ENCODE measurements around the gene QRSL1. TPM values are rescaled to one million over a fixed set of nuclear protein-coding genes. Genes with fewer than 3 reads are reported as not detected.
A peak's percentile ranks its signal among the peaks of the same experiment; 100 is the strongest.

Gene QRSL1
- total RNA-seq, 1 donor from 2014 or later: 10.7 TPM

- Histone ChIP-seq H3K4me3 (no peak overlapping the region), H3K36me3 (no peaks in the 10 kb centered on the region), H3K9me3 (no peaks in the 10 kb centered on the region), H3K27ac (no peak overlapping the region), H3K4me1 (no peaks in the 10 kb centered on the region), H3K27me3 (ENCODE audit: low read depth) (no peaks in the 10 kb centered on the region)
- no peak for ATAC-seq
- intact Hi-C loops (cut with DNase I): no loop called here
- no peak for DNase-seq
- no peak for TF ChIP-seq CTCF (IDR thresholded peaks at IDR 0.05)
Measured at GRCh38 chr6:106599440-106599839, 29.9 kb upstream of the QRSL1 start.

GRCh38 chr6:106600329-106600728, 29.0 kb upstream of the QRSL1 start:
- Histone ChIP-seq H3K27ac (no peak overlapping the region), H3K4me3 (no peak overlapping the region), H3K9me3 (no peaks in the 10 kb centered on the region), H3K4me1 (no peaks in the 10 kb centered on the region), H3K36me3 (no peaks in the 10 kb centered on the region), H3K27me3 (ENCODE audit: low read depth) (no peaks in the 10 kb centered on the region)
- ATAC-seq: no peak
- no peak for DNase-seq
- intact Hi-C loops (cut with DNase I): no loop called here
- TF ChIP-seq CTCF (IDR thresholded peaks at IDR 0.05): no peak

GRCh38 chr6:106608080-106608668, 21.2 kb upstream of the QRSL1 start:
- peak; percentile 63 for TF ChIP-seq CTCF (IDR thresholded peaks at IDR 0.05)
- Histone ChIP-seq H3K27me3 (ENCODE audit: low read depth) (no peaks in the 10 kb centered on the region), H3K4me3 (no peak overlapping the region), H3K4me1 (no peaks in the 10 kb centered on the region), H3K27ac (no peak overlapping the region), H3K9me3 (no peaks in the 10 kb centered on the region), H3K36me3 (no peaks in the 10 kb centered on the region)
- DNase-seq: no peak
- ATAC-seq: peak; percentile 75 to 81
- intact Hi-C loops (cut with DNase I): no loop called here

GRCh38 chr6:106609699-106610098, 19.7 kb upstream of the QRSL1 start:
- no peak overlapping the region for H3K4me3 ChIP-seq
- no peak overlapping the region for H3K27ac ChIP-seq
- H3K4me1 ChIP-seq: no peaks in the 10 kb centered on the region
- no peaks in the 10 kb centered on the region for H3K9me3 ChIP-seq
- DNase-seq (no peak), ATAC-seq (no peak)
- peaks cover 5% of the 10 kb centered on the region for H3K36me3 ChIP-seq
- H3K27me3 ChIP-seq (ENCODE audit: low read depth): no peaks in the 10 kb centered on the region
- TF ChIP-seq CTCF (IDR thresholded peaks at IDR 0.05): no peak
- intact Hi-C loops (cut with DNase I): no loop called here

- ATAC-seq (no peak), DNase-seq (no peak)
- no peaks in the 10 kb centered on the region for H3K9me3 ChIP-seq
- intact Hi-C loops (cut with DNase I): no loop called here
- no peaks in the 10 kb centered on the region for H3K4me1 ChIP-seq
- TF ChIP-seq CTCF (IDR thresholded peaks at IDR 0.05): no peak
- H3K27ac ChIP-seq: no peak overlapping the region
- H3K36me3 ChIP-seq: peaks cover 5% of the 10 kb centered on the region
- H3K4me3 ChIP-seq: no peak overlapping the region
- no peaks in the 10 kb centered on the region for H3K27me3 ChIP-seq (ENCODE audit: low read depth)
Measured at GRCh38 chr6:106611030-106611429, 18.3 kb upstream of the QRSL1 start.
